ENCODE measurements around the gene CA5B.

- TF ChIP-seq POLR2AphosphoS5 (IDR thresholded peaks at IDR 0.05): no peak
- TF ChIP-seq EP300 (IDR thresholded peaks at IDR 0.05): no peak
- no peak for TF ChIP-seq CTCF (IDR thresholded peaks at IDR 0.05)
- no peak for TF ChIP-seq POLR2A (IDR thresholded peaks at IDR 0.05)
Measured at GRCh38 chrX:15769300-15769954, 31.4 kb downstream of the CA5B start.

Data from upper lobe of left lung (tissue), 4 donors.